Fibroblast of lung (primary cell): ENCODE results near the gene TARBP1. TPM values are rescaled to one million over a fixed set of nuclear protein-coding genes. Genes with fewer than 3 reads are reported as not detected.

Experiments used
- DNase-seq, 2 donors: peaks; one replicate each; pipeline versions ENCODE4 v3.0.0 to v3.0.0-alpha.2; 2010; ENCODE audit warnings: low read depth in 2 of 2
- H2AFZ ChIP-seq: 2 replicates; pipeline ENCODE4 v1.5.1; 2012; ENCODE audit warnings: low read length, control low read depth, inconsistent platforms
- H3K27ac ChIP-seq: 2 replicates; pipeline ENCODE4 v1.5.1; 2011; ENCODE audit warnings: low read length, control low read depth; ENCODE audit not compliant: insufficient read depth
- H3K27me3 ChIP-seq: 2 replicates; pipeline ENCODE4 v1.5.1; 2011; ENCODE audit warnings: mild to moderate bottlenecking, low read length; ENCODE audit not compliant: control insufficient read depth, insufficient read depth
- H3K36me3 ChIP-seq: 2 replicates; pipeline ENCODE4 v1.5.1; 2011; ENCODE audit warnings: low read length; ENCODE audit not compliant: control insufficient read depth, insufficient read depth
- H3K4me1 ChIP-seq: 2 replicates; pipeline ENCODE4 v1.5.1; 2011; ENCODE audit warnings: low read length; ENCODE audit not compliant: control insufficient read depth, insufficient read depth; ENCODE audit errors: extremely low read depth
- H3K4me2 ChIP-seq: 2 replicates; pipeline ENCODE4 v1.5.1; 2011; ENCODE audit warnings: low read length, control low read depth; ENCODE audit not compliant: insufficient read depth; ENCODE audit errors: extremely low read depth
- H3K4me3 ChIP-seq, 4 experiments: fragments of 200-600 bp in 1 of 4; sonication (generic) in 1 of 4; replicated peaks in 1 of 4; 2 replicates each; pipeline ENCODE4 v1.5.1; 2011 to 2016; ENCODE audit warnings: low read length in 4 of 4, low read depth in 3 of 4, mild to moderate bottlenecking in 3 of 4, control low read depth in 2 of 4, inconsistent platforms in 1 of 4, mixed read lengths in 1 of 4; ENCODE audit not compliant: insufficient read depth in 1 of 4; ENCODE audit errors: control extremely low read depth in 1 of 4
- H3K79me2 ChIP-seq: 2 replicates; pipeline ENCODE4 v1.5.1; 2012; ENCODE audit warnings: mild to moderate bottlenecking, low read length, inconsistent platforms; ENCODE audit not compliant: control insufficient read depth, insufficient read depth
- H3K9ac ChIP-seq: 2 replicates; pipeline ENCODE4 v1.5.1; 2011; ENCODE audit warnings: mild to moderate bottlenecking, low read length, control low read depth; ENCODE audit not compliant: insufficient read depth
- H3K9me3 ChIP-seq: 2 replicates; pipeline ENCODE4 v1.5.1; 2012; ENCODE audit warnings: low read depth, low read length; ENCODE audit not compliant: control insufficient read depth, insufficient read depth
- H4K20me1 ChIP-seq: 2 replicates; pipeline ENCODE4 v1.5.1; 2011; ENCODE audit warnings: low read length; ENCODE audit not compliant: control insufficient read depth, insufficient read depth; ENCODE audit errors: extremely low read depth
- EZH2 ChIP-seq: IDR thresholded peaks from 2 replicates; pipeline ENCODE4 v1.5.1; 2012; ENCODE audit warnings: low read length, control low read depth, mild to moderate bottlenecking; ENCODE audit errors: missing control alignments
- polyA plus RNA-seq, 2 donors: library from polyadenylated mRNA; depleted of rRNA in 1 of 2; stranded (reverse) in 1 of 2; unstranded in 1 of 2; fragments of >200 nt; gene quantifications; 2 replicates each; pipeline ENCODE4 v1.2.1, GENCODE V29; 2011 to 2012; ENCODE audit warnings: missing spikeins in 1 of 2
- total RNA-seq: library from RNA; depleted of rRNA; stranded (reverse); fragments of >200 nt; gene quantifications from 2 replicates; pipeline ENCODE4 v1.2.1, GENCODE V29; 2014
- TF ChIP-seq, protein P1 (sequence below), 2 donors: IDR thresholded peaks in 1 of 2; conservative IDR thresholded peaks in 1 of 2; 1 replicate in 1 of 2; 2 replicates in 1 of 2; pipeline ENCODE4 v1.5.1; 2011 to 2012; ENCODE audit warnings: low read length in 2 of 2, control low read depth in 1 of 2, inconsistent platforms in 1 of 2, low read depth in 1 of 2, mild to moderate bottlenecking in 1 of 2

The TARBP1 gene
- total and polyA plus RNA-seq, 2 donors (not counting 1 experiment from before 2014, with no cell fraction given): 11.6 to 20.6 TPM

- H3K4me3 ChIP-seq: no peak overlapping the region
- no peak overlapping the region for H3K9ac ChIP-seq
- no peaks in the 10 kb centered on the region for H4K20me1 ChIP-seq
- H3K4me2 ChIP-seq: no peak overlapping the region
- TF ChIP-seq, protein P1, sequence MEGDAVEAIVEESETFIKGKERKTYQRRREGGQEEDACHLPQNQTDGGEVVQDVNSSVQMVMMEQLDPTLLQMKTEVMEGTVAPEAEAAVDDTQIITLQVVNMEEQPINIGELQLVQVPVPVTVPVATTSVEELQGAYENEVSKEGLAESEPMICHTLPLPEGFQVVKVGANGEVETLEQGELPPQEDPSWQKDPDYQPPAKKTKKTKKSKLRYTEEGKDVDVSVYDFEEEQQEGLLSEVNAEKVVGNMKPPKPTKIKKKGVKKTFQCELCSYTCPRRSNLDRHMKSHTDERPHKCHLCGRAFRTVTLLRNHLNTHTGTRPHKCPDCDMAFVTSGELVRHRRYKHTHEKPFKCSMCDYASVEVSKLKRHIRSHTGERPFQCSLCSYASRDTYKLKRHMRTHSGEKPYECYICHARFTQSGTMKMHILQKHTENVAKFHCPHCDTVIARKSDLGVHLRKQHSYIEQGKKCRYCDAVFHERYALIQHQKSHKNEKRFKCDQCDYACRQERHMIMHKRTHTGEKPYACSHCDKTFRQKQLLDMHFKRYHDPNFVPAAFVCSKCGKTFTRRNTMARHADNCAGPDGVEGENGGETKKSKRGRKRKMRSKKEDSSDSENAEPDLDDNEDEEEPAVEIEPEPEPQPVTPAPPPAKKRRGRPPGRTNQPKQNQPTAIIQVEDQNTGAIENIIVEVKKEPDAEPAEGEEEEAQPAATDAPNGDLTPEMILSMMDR (conservative IDR thresholded peaks at IDR 0.05 in 1 of 2, IDR thresholded peaks at IDR 0.05 in 1 of 2; ENCODE audit: low read depth in 1 of 2, low read length in 2 of 2): no peak
- no peak for TF ChIP-seq EZH2
- H3K9me3 ChIP-seq: no peaks in the 10 kb centered on the region
- H3K36me3 ChIP-seq: no peaks in the 10 kb centered on the region
- no peak for DNase-seq
- H3K27me3 ChIP-seq: no peaks in the 10 kb centered on the region
- no peaks in the 10 kb centered on the region for H3K79me2 ChIP-seq
- no peak overlapping the region for H3K27ac ChIP-seq
- no peaks in the 10 kb centered on the region for H3K4me1 ChIP-seq
- no peak overlapping the region for H2AFZ ChIP-seq
Measured at GRCh38 chr1:234475167-234475793, 3.7 kb downstream of the TARBP1 start.

- H3K79me2 ChIP-seq: no peaks in the 10 kb centered on the region
Measured at GRCh38 chr1:234474375-234474774, 4.6 kb downstream of the TARBP1 start.

DNA sequence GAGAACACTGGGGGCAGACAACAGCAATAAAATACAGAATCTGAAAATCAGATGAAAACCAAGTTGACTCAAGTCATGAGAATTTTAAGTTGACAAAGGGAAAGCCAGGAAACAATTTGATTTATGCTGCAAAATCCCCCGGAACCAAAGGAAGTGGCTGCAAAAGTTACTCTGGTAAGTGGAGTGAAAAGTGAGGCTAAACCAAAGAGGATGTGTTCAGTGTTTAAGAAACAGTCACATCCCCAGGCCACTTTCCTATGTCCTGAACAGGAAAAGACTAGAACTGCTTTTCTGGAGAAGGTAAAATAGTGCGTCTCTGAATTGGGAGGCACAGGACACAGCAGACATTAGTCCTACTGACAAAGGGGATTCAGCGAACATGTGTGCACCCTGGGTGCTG, 5.9 kb downstream of the TARBP1 start:
- Histone ChIP-seq H3K4me2 (no peak overlapping the region), H4K20me1 (no peaks in the 10 kb centered on the region), H3K36me3 (no peaks in the 10 kb centered on the region), H2AFZ (no peak overlapping the region), H3K79me2 (no peaks in the 10 kb centered on the region), H3K27ac (no peak overlapping the region), H3K9ac (no peak overlapping the region), H3K9me3 (no peaks in the 10 kb centered on the region), H3K27me3 (no peaks in the 10 kb centered on the region), H3K4me3 (no peak overlapping the region), H3K4me1 (no peaks in the 10 kb centered on the region)
- no peak for DNase-seq
- TF ChIP-seq, protein P1 (conservative IDR thresholded peaks at IDR 0.05 in 1 of 2, IDR thresholded peaks at IDR 0.05 in 1 of 2; ENCODE audit: low read depth in 1 of 2, low read length in 2 of 2): no peak
- no peak for TF ChIP-seq EZH2

More at GRCh38 chr1:234474375-234474774, 4.6 kb downstream of the TARBP1 start:
- Histone ChIP-seq H3K4me3 (no peak overlapping the region), H4K20me1 (no peaks in the 10 kb centered on the region), H3K9me3 (no peaks in the 10 kb centered on the region), H3K27me3 (no peaks in the 10 kb centered on the region), H3K27ac (no peak overlapping the region), H3K4me2 (no peak overlapping the region), H3K4me1 (no peaks in the 10 kb centered on the region), H2AFZ (no peak overlapping the region), H3K9ac (no peak overlapping the region), H3K36me3 (no peaks in the 10 kb centered on the region)
- peak in 1 of 2 donors; percentile 44 for DNase-seq
- no peak for TF ChIP-seq EZH2
- TF ChIP-seq, protein P1 (conservative IDR thresholded peaks at IDR 0.05 in 1 of 2, IDR thresholded peaks at IDR 0.05 in 1 of 2; ENCODE audit: low read depth in 1 of 2, low read length in 2 of 2): no peak
